HG02840 (cell line): ENCODE measurements around the gene SV2A.

ENCODE experiments used
- ATAC-seq: cut with Tn5 transposase; IDR thresholded peaks from one replicate; pipeline ENCODE4 v1.9.1; 2021; ENCODE audit warnings: mild to moderate bottlenecking, moderate library complexity, moderate number of reproducible peaks; ENCODE audit not compliant: unreplicated experiment, low FRiP score

SV2A gene

GRCh38 chr1:149931212-149931790, 13.7 kb upstream of the SV2A start:
- no peak for ATAC-seq

- no peak for ATAC-seq
Measured at GRCh38 chr1:149929856-149930255, 12.2 kb upstream of the SV2A start.

- ATAC-seq, result no peak
Measured at GRCh38 chr1:149928401-149928724, 10.7 kb upstream of the SV2A start.

GRCh38 chr1:149927563-149928400, 10.1 kb upstream of the SV2A start, which contains the start of gene SF3B4:
SF3B4 (minus strand) TSS chr1:149927803; CDS start chr1:149927759, 44 bp downstream.
- ATAC-seq, result peak; percentile 83

- ATAC-seq, result no peak
Measured at GRCh38 chr1:149927056-149927562, 9.5 kb upstream of the SV2A start.

GRCh38 chr1:149926296-149926695, 8.7 kb upstream of the SV2A start:
- no peak for ATAC-seq

GRCh38 chr1:149925751-149926150, 8.1 kb upstream of the SV2A start:
- ATAC-seq, result no peak

- no peak for ATAC-seq
Measured at GRCh38 chr1:149925345-149925744, 7.7 kb upstream of the SV2A start.

- no peak for ATAC-seq
Measured at GRCh38 chr1:149923626-149924025, 6.0 kb upstream of the SV2A start.

- ATAC-seq, result no peak
Measured at GRCh38 chr1:149916898-149917252, 769 bp downstream of the SV2A start.

GRCh38 chr1:149916193-149916897, 1.3 kb downstream of the SV2A start:
- no peak for ATAC-seq

- ATAC-seq, result no peak
Measured at GRCh38 chr1:149915429-149916192, 2.0 kb downstream of the SV2A start.

- no peak for ATAC-seq
Measured at GRCh38 chr1:149914545-149914944, 3.1 kb downstream of the SV2A start.

GRCh38 chr1:149906570-149907075, 11.0 kb downstream of the SV2A start:
- no peak for ATAC-seq

GRCh38 chr1:149903836-149904491, 13.7 kb downstream of the SV2A start:
- ATAC-seq, result no peak

GRCh38 chr1:149899460-149900284, 18.0 kb downstream of the SV2A start, which contains the start of gene BOLA1:
BOLA1 (plus strand) TSS chr1:149899568; CDS start chr1:149900060, 492 bp downstream.
- peak; percentile 86 for ATAC-seq

- no peak for ATAC-seq
Measured at GRCh38 chr1:149896575-149896974, 21.1 kb downstream of the SV2A start.

- no peak for ATAC-seq
Measured at GRCh38 chr1:149888999-149889289, 28.7 kb downstream of the SV2A start.
